Stimulated activated naive CD4-positive, alpha-beta T cell (primary cell): Measurements from ENCODE around the gene ACTL8.

ENCODE experiments used
- DNase-seq, 6 experiments: peaks; one replicate each; lab custom pipeline; 2025; lab: John Stamatoyannopoulos, UW

Gene ACTL8

GRCh38 chr1:17845583-17845982, 90.5 kb downstream of the ACTL8 start:
- no peak for DNase-seq

- DNase-seq, result no peak
Observed at GRCh38 chr1:17846341-17846740, 91.2 kb downstream of the ACTL8 start.

- DNase-seq, result no peak
Observed at GRCh38 chr1:17847111-17847510, 92.0 kb downstream of the ACTL8 start.

GRCh38 chr1:17849216-17849615, 94.1 kb downstream of the ACTL8 start:
- DNase-seq, result no peak

- DNase-seq, result no peak
Observed at GRCh38 chr1:17851056-17851455, 95.9 kb downstream of the ACTL8 start.

- no peak for DNase-seq
Observed at GRCh38 chr1:17852383-17852782, 97.2 kb downstream of the ACTL8 start.

GRCh38 chr1:17853241-17853935, 98.3 kb downstream of the ACTL8 start:
- no peak for DNase-seq

GRCh38 chr1:17856496-17857108, 101.5 kb downstream of the ACTL8 start:
- DNase-seq, result no peak

- DNase-seq, result no peak
Observed at GRCh38 chr1:17857109-17857499, 102.0 kb downstream of the ACTL8 start.

- no peak for DNase-seq
Observed at GRCh38 chr1:17857996-17858395, 102.9 kb downstream of the ACTL8 start.

- DNase-seq, result no peak
Observed at GRCh38 chr1:17860812-17861211, 105.7 kb downstream of the ACTL8 start.

GRCh38 chr1:17861685-17862084, 106.6 kb downstream of the ACTL8 start:
- DNase-seq, result no peak

GRCh38 chr1:17862121-17862520, 107.0 kb downstream of the ACTL8 start:
- no peak for DNase-seq

- no peak for DNase-seq
Observed at GRCh38 chr1:17865912-17866739, 111.0 kb downstream of the ACTL8 start.

- DNase-seq, result no peak
Observed at GRCh38 chr1:17866740-17867029, 111.6 kb downstream of the ACTL8 start.

GRCh38 chr1:17867470-17867869, 112.3 kb downstream of the ACTL8 start:
- DNase-seq, result no peak

- DNase-seq, result no peak
Observed at GRCh38 chr1:17869815-17870214, 114.7 kb downstream of the ACTL8 start.

GRCh38 chr1:17870679-17871078, 115.5 kb downstream of the ACTL8 start:
- DNase-seq, result no peak

GRCh38 chr1:17873007-17873675, 118.0 kb downstream of the ACTL8 start:
- no peak for DNase-seq

- DNase-seq, result no peak
Observed at GRCh38 chr1:17874231-17874630, 119.1 kb downstream of the ACTL8 start.

- DNase-seq, result no peak
Observed at GRCh38 chr1:17874710-17875109, 119.6 kb downstream of the ACTL8 start.

GRCh38 chr1:17875171-17875881, 120.2 kb downstream of the ACTL8 start:
- DNase-seq, result no peak
